ENCODE data around the gene PDZD4. TPM values are rescaled to one million over a fixed set of nuclear protein-coding genes. Genes with fewer than 3 reads are reported as not detected.

Gene PDZD4
- total RNA-seq, 1 donor from 2014 or later, result 0.07 TPM

GRCh38 chrX:153775293-153776119 is 54.8 kb downstream of the PDZD4 start:
- H3K36me3 Mint-ChIP-seq (ENCODE audit: low read depth), result no peaks in the 10 kb centered on the region
- no peaks in the 10 kb centered on the region for H3K9me3 Mint-ChIP-seq
- ATAC-seq (ENCODE audit: low read depth), result no peak
- intact Hi-C loops (cut with micrococcal nuclease), result no loop called here
- no peak overlapping the region for H3K27ac Mint-ChIP-seq
- no peak for DNase-seq
- H3K27me3 Mint-ChIP-seq, result peaks cover 3% of the 10 kb centered on the region
- H3K4me1 Mint-ChIP-seq, result peaks cover 4% of the 10 kb centered on the region
- POLR2A ChIA-PET, result no interaction called here
- H3K4me3 Mint-ChIP-seq, result no peak overlapping the region
- TF ChIP-seq CTCF (IDR thresholded peaks at IDR 0.05), result no peak
- CTCF ChIA-PET, result no interaction called here

GRCh38 chrX:153774576-153775292 is 55.6 kb downstream of the PDZD4 start:
- intact Hi-C loops (cut with micrococcal nuclease), result no loop called here
- no peaks in the 10 kb centered on the region for H3K36me3 Mint-ChIP-seq (ENCODE audit: low read depth)
- ChIA-PET POLR2A (no interaction called here), CTCF (no interaction called here)
- DNase-seq, result no peak
- no peaks in the 10 kb centered on the region for H3K4me1 Mint-ChIP-seq
- no peak for TF ChIP-seq CTCF (IDR thresholded peaks at IDR 0.05)
- no peaks in the 10 kb centered on the region for H3K9me3 Mint-ChIP-seq
- H3K27me3 Mint-ChIP-seq, result peaks cover 2% of the 10 kb centered on the region
- H3K4me3 Mint-ChIP-seq, result no peak overlapping the region
- no peak overlapping the region for H3K27ac Mint-ChIP-seq
- no peak for ATAC-seq (ENCODE audit: low read depth)

GRCh38 chrX:153773741-153774575 is 56.4 kb downstream of the PDZD4 start:
- H3K4me3 Mint-ChIP-seq, result no peak overlapping the region
- intact Hi-C loops (cut with micrococcal nuclease), result no loop called here
- ChIA-PET CTCF (no interaction called here), POLR2A (no interaction called here)
- DNase-seq, result no peak
- no peak for TF ChIP-seq CTCF (IDR thresholded peaks at IDR 0.05)
- ATAC-seq (ENCODE audit: low read depth), result no peak
- H3K27me3 Mint-ChIP-seq, result no peaks in the 10 kb centered on the region
- no peaks in the 10 kb centered on the region for H3K9me3 Mint-ChIP-seq
- H3K4me1 Mint-ChIP-seq, result no peaks in the 10 kb centered on the region
- no peaks in the 10 kb centered on the region for H3K36me3 Mint-ChIP-seq (ENCODE audit: low read depth)
- H3K27ac Mint-ChIP-seq, result no peak overlapping the region

- no peaks in the 10 kb centered on the region for H3K4me1 Mint-ChIP-seq
- ATAC-seq (ENCODE audit: low read depth) (no peak), DNase-seq (no peak)
- no peak overlapping the region for H3K27ac Mint-ChIP-seq
- no peaks in the 10 kb centered on the region for H3K27me3 Mint-ChIP-seq
- intact Hi-C loops (cut with micrococcal nuclease), result no loop called here
- H3K9me3 Mint-ChIP-seq, result no peaks in the 10 kb centered on the region
- no peaks in the 10 kb centered on the region for H3K36me3 Mint-ChIP-seq (ENCODE audit: low read depth)
- ChIA-PET POLR2A (no interaction called here), CTCF (no interaction called here)
- no peak for TF ChIP-seq CTCF (IDR thresholded peaks at IDR 0.05)
- H3K4me3 Mint-ChIP-seq, result no peak overlapping the region
Observed at GRCh38 chrX:153773218-153773611, 57.1 kb downstream of the PDZD4 start.
